H1 (cell line): ENCODE results near the gene OSBPL3. TPM values are rescaled to one million over a fixed set of nuclear protein-coding genes. Genes with fewer than 3 reads are reported as not detected.

Experiments
- CTCF ChIA-PET: fragments of 300-600 bp; sonication (Branson Sonifier 250); formaldehyde crosslinking; loops from one replicate; lab custom pipeline; 2021; ENCODE audit not compliant: partially characterized antibody; lab: Charles Lee
- POLR2A ChIA-PET: fragments of 300-600 bp; sonication (Branson Sonifier 250); formaldehyde crosslinking; loops from one replicate; lab custom pipeline; 2021; ENCODE audit warnings: inconsistent platforms; ENCODE audit not compliant: partially characterized antibody; lab: Charles Lee
- DNase-seq, 2 experiments: peaks; one replicate each; pipeline versions ENCODE4 v3.0.0 to v3.0.0-alpha.2; 2010 to 2022; ENCODE audit warnings: low spot score in 2 of 2, low read depth in 1 of 2, mixed read lengths in 1 of 2
- FAIRE-seq: peaks from 2 replicates; lab custom pipeline; 2011; peaks lifted over from hg19 to GRCh38; lab: Jason Lieb, UNC
- H2AFZ ChIP-seq: 2 replicates; pipeline ENCODE4 v1.8.1; 2012; ENCODE audit warnings: low read length, inconsistent platforms
- H2AK5ac ChIP-seq: 2 replicates; pipeline ENCODE4 v1.6.1; 2013; ENCODE audit warnings: low read depth, low read length
- H2BK120ac ChIP-seq: replicated peaks from 2 replicates; pipeline ENCODE3; 2013; ENCODE audit warnings: low read depth, low read length, inconsistent platforms
- H2BK12ac ChIP-seq: 2 replicates; pipeline ENCODE4 v1.6.1; 2013; ENCODE audit warnings: low read depth, low read length
- H2BK15ac ChIP-seq: 2 replicates; pipeline ENCODE4 v1.6.1; 2013; ENCODE audit warnings: low read length
- H2BK20ac ChIP-seq: 2 replicates; pipeline ENCODE4 v1.6.1; 2013; ENCODE audit warnings: low read length
- H2BK5ac ChIP-seq: 2 replicates; pipeline ENCODE4 v1.6.1; 2013; ENCODE audit warnings: low read depth, low read length
- H3K14ac ChIP-seq: 2 replicates; pipeline ENCODE4 v1.6.1; 2013; ENCODE audit warnings: inconsistent platforms; ENCODE audit not compliant: insufficient read length
- H3K18ac ChIP-seq: 2 replicates; pipeline ENCODE4 v1.6.1; 2013; ENCODE audit warnings: low read length; ENCODE audit errors: extremely low read depth
- H3K23ac ChIP-seq: 2 replicates; pipeline ENCODE4 v1.6.1; 2013; ENCODE audit warnings: inconsistent platforms; ENCODE audit not compliant: insufficient read length
- H3K23me2 ChIP-seq: 2 replicates; pipeline ENCODE4 v1.6.1; 2013; ENCODE audit warnings: low read depth, low read length
- H3K27ac ChIP-seq: 2 replicates; pipeline ENCODE4 v1.6.1; 2011; ENCODE audit warnings: low read depth, low read length, inconsistent platforms
- H3K27me3 ChIP-seq, 4 experiments: replicated peaks in 1 of 4; 1 replicate in 1 of 4; 2 replicates in 3 of 4; pipeline versions ENCODE4 v1.6.1 to v1.8.1; 2011 to 2013; ENCODE audit warnings: low read length in 3 of 4, mild to moderate bottlenecking in 3 of 4, inconsistent platforms in 2 of 4, mixed read lengths in 2 of 4, moderate library complexity in 1 of 4; ENCODE audit not compliant: control insufficient read depth in 3 of 4, insufficient read depth in 3 of 4; ENCODE audit errors: extremely low read depth in 1 of 4
- H3K36me3 ChIP-seq, 4 experiments: 2 replicates each; pipeline versions ENCODE4 v1.6.1 to v1.8.1; 2011 to 2013; ENCODE audit warnings: mild to moderate bottlenecking in 4 of 4, low read length in 3 of 4, moderate library complexity in 2 of 4, control low read depth in 1 of 4, inconsistent platforms in 1 of 4; ENCODE audit not compliant: insufficient read depth in 4 of 4, control insufficient read depth in 2 of 4
- H3K4ac ChIP-seq: replicated peaks from 2 replicates; pipeline ENCODE3; 2013; ENCODE audit warnings: low read length, low read depth, mixed read lengths, inconsistent platforms; ENCODE audit not compliant: insufficient read length
- H3K4me1 ChIP-seq, 4 experiments: replicated peaks in 1 of 4; 1 replicate in 1 of 4; 2 replicates in 3 of 4; pipeline versions ENCODE4 v1.6.1 to v1.8.1; 2011 to 2013; ENCODE audit warnings: low read length in 3 of 4, inconsistent platforms in 2 of 4, mixed read lengths in 1 of 4; ENCODE audit not compliant: insufficient read depth in 4 of 4, control insufficient read depth in 3 of 4
- H3K4me2 ChIP-seq, 2 experiments: 2 replicates each; pipeline versions ENCODE4 v1.6.1 to v1.8.1; 2011 to 2013; ENCODE audit warnings: low read depth in 2 of 2, low read length in 2 of 2, control low read depth in 1 of 2, inconsistent platforms in 1 of 2, mild to moderate bottlenecking in 1 of 2; ENCODE audit not compliant: insufficient read depth in 1 of 2
- H3K4me3 ChIP-seq, 4 experiments: fragments of 200-600, 300-600 bp in 1 of 4; sonication (generic), shearing (Covaris generic), sonication (Bioruptor Twin) in 1 of 4; 2 replicates each; pipeline versions ENCODE4 v1.5.1 to v1.8.1; 2011 to 2016; ENCODE audit warnings: low read length in 4 of 4, low read depth in 3 of 4, control low read depth in 2 of 4, inconsistent platforms in 2 of 4, mild to moderate bottlenecking in 2 of 4, mixed read lengths in 1 of 4, moderate library complexity in 1 of 4; ENCODE audit not compliant: insufficient read depth in 2 of 4; ENCODE audit errors: extremely low read depth in 1 of 4
- H3K56ac ChIP-seq: replicated peaks from 2 replicates; pipeline ENCODE3; 2013; ENCODE audit warnings: low read depth, mild to moderate bottlenecking, mixed read lengths, low read length, inconsistent platforms; ENCODE audit not compliant: insufficient read length
- H3K79me1 ChIP-seq: 2 replicates; pipeline ENCODE4 v1.6.1; 2013; ENCODE audit warnings: low read depth, low read length, control low read depth
- H3K79me2 ChIP-seq, 2 experiments: 2 replicates each; pipeline versions ENCODE4 v1.6.1 to v1.8.1; 2012 to 2013; ENCODE audit warnings: low read length in 2 of 2, mild to moderate bottlenecking in 2 of 2, inconsistent platforms in 1 of 2; ENCODE audit not compliant: insufficient read depth in 2 of 2, control insufficient read depth in 1 of 2
- H3K9ac ChIP-seq, 4 experiments: replicated peaks in 1 of 4; 1 replicate in 1 of 4; 2 replicates in 3 of 4; pipeline versions ENCODE4 v1.6.1 to v1.8.1; 2011 to 2013; ENCODE audit warnings: low read depth in 3 of 4, low read length in 3 of 4, control low read depth in 2 of 4, mild to moderate bottlenecking in 2 of 4, moderate library complexity in 2 of 4, inconsistent platforms in 1 of 4; ENCODE audit errors: extremely low read depth in 1 of 4
- H3K9me3 ChIP-seq, 2 experiments: 2 replicates each; pipeline versions ENCODE4 v1.6.1 to v1.8.1; 2012 to 2013; ENCODE audit warnings: mild to moderate bottlenecking in 2 of 2, moderate library complexity in 2 of 2, control low read depth in 1 of 2, inconsistent platforms in 1 of 2, low read depth in 1 of 2, low read length in 1 of 2, mixed read lengths in 1 of 2; ENCODE audit not compliant: insufficient read depth in 2 of 2
- H4K20me1 ChIP-seq, 2 experiments: replicated peaks in 1 of 2; 2 replicates each; pipeline versions ENCODE3 to v1.8.1; 2011 to 2013; ENCODE audit warnings: inconsistent platforms in 2 of 2, low read length in 2 of 2, mild to moderate bottlenecking in 1 of 2; ENCODE audit not compliant: insufficient read depth in 2 of 2, control insufficient read depth in 1 of 2
- H4K5ac ChIP-seq: 2 replicates; pipeline ENCODE4 v1.6.1; 2013; ENCODE audit warnings: low read length, low read depth, mixed read lengths, inconsistent platforms; ENCODE audit not compliant: insufficient read length
- H4K8ac ChIP-seq: 2 replicates; pipeline ENCODE4 v1.8.0; 2013; ENCODE audit warnings: mild to moderate bottlenecking, moderate library complexity, low read length, inconsistent platforms; ENCODE audit not compliant: insufficient read depth; ENCODE audit errors: extremely low read depth
- H4K91ac ChIP-seq: replicated peaks from 2 replicates; pipeline ENCODE3; 2013; ENCODE audit warnings: low read length, mixed read lengths, inconsistent platforms; ENCODE audit not compliant: insufficient read length
- ASH2L ChIP-seq: fragments of 200-600, 300-600 bp; sonication (generic); IDR thresholded peaks from one replicate; pipeline ENCODE4 v1.7.1; 2017; ENCODE audit warnings: low read length
- ATF3 ChIP-seq: IDR thresholded peaks from 2 replicates; pipeline ENCODE4 v1.6.1; 2011; ENCODE audit warnings: low read depth, mild to moderate bottlenecking, low read length; ENCODE audit not compliant: insufficient read depth
- BCL11A ChIP-seq, 2 experiments: IDR thresholded peaks; one replicate each; pipeline ENCODE4 v1.6.1; 2011; ENCODE audit warnings: low read depth in 2 of 2, low read length in 2 of 2, mild to moderate bottlenecking in 2 of 2
- CHD1 ChIP-seq: IDR thresholded peaks from 2 replicates; pipeline ENCODE4 v1.6.1; 2012; ENCODE audit warnings: low read depth, low read length, improper control_type of control experiment
- FOSL1 ChIP-seq: IDR thresholded peaks from 2 replicates; pipeline ENCODE4 v1.6.1; 2011; ENCODE audit warnings: mild to moderate bottlenecking, low read depth, low read length, moderate library complexity; ENCODE audit not compliant: insufficient read depth
- GTF2F1 ChIP-seq: IDR thresholded peaks from 2 replicates; pipeline ENCODE4 v1.6.1; 2012; ENCODE audit warnings: low read depth, low read length, improper control_type of control experiment, borderline replicate concordance
- HDAC2 ChIP-seq, 2 experiments: fragments of 300-600 bp in 1 of 2; sonication (generic) in 1 of 2; IDR thresholded peaks; 2 replicates each; pipeline ENCODE4 v1.6.1; 2011 to 2012; ENCODE audit warnings: low read depth in 2 of 2, low read length in 2 of 2, mild to moderate bottlenecking in 2 of 2, moderate library complexity in 2 of 2, borderline replicate concordance in 1 of 2, inconsistent platforms in 1 of 2
- HDAC6 ChIP-seq: IDR thresholded peaks from one replicate; pipeline ENCODE4 v1.7.1; 2012; ENCODE audit warnings: low read depth, mild to moderate bottlenecking, inconsistent platforms, low read length, moderate library complexity
- JUN ChIP-seq: IDR thresholded peaks from 2 replicates; pipeline ENCODE4 v1.6.1; 2011; ENCODE audit warnings: low read depth, mild to moderate bottlenecking, improper control_type of control experiment, low read length
- KDM1A ChIP-seq: fragments of 200-600, 300-600 bp; sonication (generic); IDR thresholded peaks from 2 replicates; pipeline ENCODE4 v1.7.1; 2016; ENCODE audit warnings: mild to moderate bottlenecking, low read length, borderline replicate concordance
- KDM4A ChIP-seq: IDR thresholded peaks from one replicate; pipeline ENCODE4 v1.7.1; 2012; ENCODE audit warnings: low read depth, mild to moderate bottlenecking, moderate library complexity, low read length, inconsistent platforms; ENCODE audit not compliant: severe bottlenecking
- MAX ChIP-seq: IDR thresholded peaks from 2 replicates; pipeline ENCODE4 v1.6.1; 2012; ENCODE audit warnings: inconsistent platforms
- SIX5 ChIP-seq: IDR thresholded peaks from 2 replicates; pipeline ENCODE4 v1.6.1; 2011; ENCODE audit warnings: mild to moderate bottlenecking, low read depth, low read length
- SP1 ChIP-seq: IDR thresholded peaks from 2 replicates; pipeline ENCODE4 v1.6.1; 2011; ENCODE audit warnings: low read depth, low read length
- WGBS, 2 experiments: shearing (Covaris generic) in 1 of 2; methylation state at CpG; one replicate each; pipeline versions ENCODE4 v1.1.6 to v1.1.7; 2013 to 2015; ENCODE audit warnings: low lambda C conversion rate in 2 of 2, mixed read lengths in 2 of 2, inconsistent platforms in 1 of 2, low coverage in 1 of 2, missing lambda C conversion rate in 1 of 2; ENCODE audit not compliant: insufficient replicate concordance in 2 of 2, insufficient coverage in 1 of 2, insufficient read length in 1 of 2; ENCODE audit errors: extremely low coverage in 1 of 2, missing lambda C conversion rate in 1 of 2; 5-methylcytosine and 5-hydroxymethylcytosine counted together
- polyA plus RNA-seq, 7 experiments: library from polyadenylated mRNA; depleted of rRNA in 3 of 7; stranded (reverse) in 5 of 7; unstranded in 2 of 7; fragments of >200 nt in 5 of 7; fragments of 200-250 nt in 2 of 7; gene quantifications; 1 replicate in 5 of 7; 2 replicates in 1 of 7; 4 replicates in 1 of 7; pipeline versions ENCODE4 v1.2.1 to v1.2.3, GENCODE V29; 2011 to 2013; ENCODE audit warnings: missing spikeins in 2 of 7, mixed read lengths in 2 of 7
- total RNA-seq: library from RNA; stranded (reverse); fragmentation: NEBNext Ultra II Directional; extraction: Animal tissue kit (Norgen Biotek cat#: 25700); gene quantifications from 2 replicates; pipeline ENCODE4 v1.2.1, GENCODE V29; 2021

OSBPL3 gene
- total and polyA plus RNA-seq, 2 of the 8 experiments (the other 6 are each of a cell fraction or from before 2014, with no cell fraction given), result 2.8 to 13.9 TPM

- Histone ChIP-seq H2BK20ac (no peak overlapping the region), H3K27me3 (no peaks in the 10 kb centered on the region), H3K23ac (no peak overlapping the region), H3K56ac (no peak overlapping the region), H3K9me3 (no peaks in the 10 kb centered on the region), H3K9ac (no peak overlapping the region), H2BK5ac (no peak overlapping the region), H2BK15ac (no peak overlapping the region), H4K8ac (no peak overlapping the region), H4K20me1 (no peaks in the 10 kb centered on the region), H3K4ac (no peak overlapping the region), H4K91ac (no peak overlapping the region), H2BK12ac (no peak overlapping the region), H3K4me1 (no peaks in the 10 kb centered on the region), H3K18ac (no peak overlapping the region), H2AFZ (no peak overlapping the region), H3K27ac (no peak overlapping the region), H3K36me3 (no peaks in the 10 kb centered on the region), H3K14ac (no peak overlapping the region), H3K4me3 (no peak overlapping the region), H3K4me2 (no peak overlapping the region), H2BK120ac (no peak overlapping the region), H2AK5ac (no peak overlapping the region), H3K23me2 (no peaks in the 10 kb centered on the region), H4K5ac (no peak overlapping the region), H3K79me1 (peaks cover 2% of the 10 kb centered on the region; the same call in 1 of the 2 replicates), H3K79me2 (peaks cover 0 to 9% of the 10 kb centered on the region in 2 experiments; a peak in 1 of 4 replicates)
- ChIA-PET CTCF (interaction anchor here (1.1 to 1.6 kb wide), 3 partner anchors 11 to 29 kb away, joined by 3 to 6 read pairs (median 3); no protein-coding TSS in a partner anchor), POLR2A (no interaction called here)
- DNase-seq (no peak), FAIRE-seq (no peak)
- WGBS, 2 experiments, result 77% methylated on average over 1 of the region's 1 CpG; no CpG with 5 or more reads in 1 of the 2 experiments
- TF ChIP-seq ATF3 (no peak), SIX5 (no peak), JUN (no peak), HDAC2 (IDR thresholded peaks at IDR 0.05; ENCODE audit: borderline replicate concordance in 1 of 2, low read depth in 2 of 2, low read length in 2 of 2) (no peak), FOSL1 (no peak), KDM1A (no peak), GTF2F1 (no peak), HDAC6 (no peak), ASH2L (no peak), MAX (no peak), SP1 (no peak), KDM4A (no peak), BCL11A (IDR thresholded peaks at IDR 0.05; ENCODE audit: low read depth in 2 of 2, low read length in 2 of 2) (no peak), CHD1 (no peak)
These were observed 24.7 kb downstream of the OSBPL3 start for GRCh38 chr7:24955313-24955712.
